Measurements from ENCODE around the gene CACNA1F.

The CACNA1F gene

GRCh38 chrX:49266523-49267445 is 33.6 kb upstream of the CACNA1F start:
- no peak for DNase-seq (ENCODE audit: low spot score)
- peaks cover 39% of the 10 kb centered on the region for H3K4me1 Mint-ChIP-seq (ENCODE audit: low read depth)
- no peaks in the 10 kb centered on the region for H3K27me3 Mint-ChIP-seq (ENCODE audit: low read depth)
- peak overlapping the region; percentile 41 for H3K27ac Mint-ChIP-seq
- H3K36me3 Mint-ChIP-seq (ENCODE audit: low read depth) = peaks cover 15% of the 10 kb centered on the region
- peak overlapping the region; percentile 98 for H3K4me3 Mint-ChIP-seq
- H3K9me3 Mint-ChIP-seq = no peaks in the 10 kb centered on the region

- H3K36me3 Mint-ChIP-seq (ENCODE audit: low read depth) = peaks cover 9% of the 10 kb centered on the region
- DNase-seq (ENCODE audit: low spot score) = no peak
- peak within 1 kb of the TSS; percentile 62 for H3K27ac Mint-ChIP-seq
- peak within 1 kb of the TSS; percentile 80 for H3K4me3 Mint-ChIP-seq
- no peaks in the 10 kb centered on the region for H3K27me3 Mint-ChIP-seq (ENCODE audit: low read depth)
- H3K9me3 Mint-ChIP-seq = no peaks in the 10 kb centered on the region
- H3K4me1 Mint-ChIP-seq (ENCODE audit: low read depth) = peaks cover 31% of the 10 kb centered on the region
These were observed 31.3 kb upstream of the CACNA1F start, which contains the start of gene FOXP3 for GRCh38 chrX:49264460-49264859. FOXP3 (minus strand) TSS chrX:49264710; CDS start chrX:49258505, 6,205 bp downstream.

DNA sequence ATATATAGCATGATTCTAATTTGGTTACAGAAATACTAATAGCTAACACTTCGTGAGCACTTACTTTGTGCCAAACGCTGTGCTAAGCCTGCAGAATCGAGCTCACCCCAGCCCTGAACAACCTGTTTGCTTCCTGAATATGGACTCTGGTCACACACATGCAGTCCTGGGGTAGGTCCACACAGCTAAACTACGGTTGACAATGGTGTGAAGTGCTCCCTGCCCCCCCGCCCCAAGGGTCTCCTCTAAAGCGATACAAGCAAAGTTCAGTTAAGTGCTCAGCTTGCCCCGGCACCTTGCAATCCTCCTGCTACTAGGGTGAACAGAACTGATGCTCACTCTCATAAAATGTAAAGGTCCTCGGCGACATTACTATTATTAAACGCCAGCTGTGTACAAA is 30.5 kb upstream of the CACNA1F start:
- H3K27me3 Mint-ChIP-seq (ENCODE audit: low read depth) = no peaks in the 10 kb centered on the region
- H3K4me1 Mint-ChIP-seq (ENCODE audit: low read depth) = peaks cover 38% of the 10 kb centered on the region
- peak overlapping the region; percentile 53 for H3K27ac Mint-ChIP-seq
- H3K36me3 Mint-ChIP-seq (ENCODE audit: low read depth) = peaks cover 13% of the 10 kb centered on the region
- H3K9me3 Mint-ChIP-seq = no peaks in the 10 kb centered on the region
- DNase-seq (ENCODE audit: low spot score) = no peak
- peak overlapping the region; percentile 80 for H3K4me3 Mint-ChIP-seq

- Mint-ChIP-seq H3K27me3 (ENCODE audit: low read depth) (no peaks in the 10 kb centered on the region), H3K36me3 (ENCODE audit: low read depth) (peaks cover 13% of the 10 kb centered on the region), H3K9me3 (no peaks in the 10 kb centered on the region), H3K4me3 (peak overlapping the region; percentile 68), H3K27ac (no peak overlapping the region), H3K4me1 (ENCODE audit: low read depth) (peaks cover 34% of the 10 kb centered on the region)
- DNase-seq (ENCODE audit: low spot score) = no peak
These were observed 29.5 kb upstream of the CACNA1F start for GRCh38 chrX:49262603-49263002.

DNA sequence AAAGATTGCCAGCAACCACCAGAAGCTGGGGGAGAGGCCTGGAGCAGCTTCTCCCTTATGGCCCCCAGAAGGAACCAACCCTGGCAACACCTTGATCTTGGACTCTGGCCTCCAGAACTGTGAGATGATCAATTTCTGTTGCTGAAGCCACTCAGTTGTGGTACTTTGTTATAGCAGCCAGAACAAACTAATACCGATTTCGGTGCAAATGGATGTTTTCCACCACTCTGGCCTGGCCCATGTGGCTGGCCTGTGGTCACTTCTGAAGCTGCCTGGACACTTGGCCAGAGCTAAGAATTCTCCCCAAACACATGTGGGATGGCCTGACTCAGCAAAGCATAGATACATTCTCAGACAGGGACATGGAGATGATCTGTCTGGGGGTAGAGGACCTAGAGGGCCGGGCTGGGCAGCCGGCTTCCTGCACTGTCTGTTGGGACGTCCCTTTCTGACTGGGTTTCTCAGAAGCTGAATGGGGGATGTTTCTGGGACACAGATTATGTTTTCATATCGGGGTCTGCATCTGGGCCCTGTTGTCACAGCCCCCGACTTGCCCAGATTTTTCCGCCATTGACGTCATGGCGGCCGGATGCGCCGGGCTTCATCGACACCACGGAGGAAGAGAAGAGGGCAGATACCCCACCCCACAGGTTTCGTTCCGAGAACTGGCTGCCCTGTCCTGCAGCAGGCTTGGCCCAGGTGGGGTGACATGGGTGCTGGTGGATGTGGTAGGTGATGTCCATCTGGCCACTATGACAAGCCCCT is 27.3 kb upstream of the CACNA1F start:
- Mint-ChIP-seq H3K36me3 (ENCODE audit: low read depth) (peaks cover 14% of the 10 kb centered on the region), H3K4me3 (no peak overlapping the region), H3K4me1 (ENCODE audit: low read depth) (peaks cover 34% of the 10 kb centered on the region), H3K9me3 (no peaks in the 10 kb centered on the region), H3K27ac (peak overlapping the region; percentile 55), H3K27me3 (ENCODE audit: low read depth) (no peaks in the 10 kb centered on the region)
- DNase-seq (ENCODE audit: low spot score) = no peak

GRCh38 chrX:49258749-49259124 is 25.6 kb upstream of the CACNA1F start:
- H3K36me3 Mint-ChIP-seq (ENCODE audit: low read depth) = peaks cover 14% of the 10 kb centered on the region
- H3K9me3 Mint-ChIP-seq = no peaks in the 10 kb centered on the region
- peak overlapping the region; percentile 10 for H3K27ac Mint-ChIP-seq
- no peak overlapping the region for H3K4me3 Mint-ChIP-seq
- no peak for DNase-seq (ENCODE audit: low spot score)
- H3K4me1 Mint-ChIP-seq (ENCODE audit: low read depth) = peaks cover 24% of the 10 kb centered on the region
- no peaks in the 10 kb centered on the region for H3K27me3 Mint-ChIP-seq (ENCODE audit: low read depth)

GRCh38 chrX:49257846-49258748 is 25.0 kb upstream of the CACNA1F start:
- Mint-ChIP-seq H3K9me3 (no peaks in the 10 kb centered on the region), H3K27me3 (ENCODE audit: low read depth) (no peaks in the 10 kb centered on the region), H3K4me1 (ENCODE audit: low read depth) (peaks cover 23% of the 10 kb centered on the region), H3K36me3 (ENCODE audit: low read depth) (peaks cover 14% of the 10 kb centered on the region), H3K27ac (no peak overlapping the region), H3K4me3 (peak overlapping the region; percentile 5)
- DNase-seq (ENCODE audit: low spot score) = no peak

GRCh38 chrX:49257074-49257790 is 24.1 kb upstream of the CACNA1F start:
- Mint-ChIP-seq H3K4me1 (ENCODE audit: low read depth) (peaks cover 18% of the 10 kb centered on the region), H3K9me3 (no peaks in the 10 kb centered on the region), H3K27me3 (ENCODE audit: low read depth) (no peaks in the 10 kb centered on the region), H3K36me3 (ENCODE audit: low read depth) (peaks cover 19% of the 10 kb centered on the region), H3K4me3 (no peak overlapping the region), H3K27ac (no peak overlapping the region)
- DNase-seq (ENCODE audit: low spot score) = no peak

GRCh38 chrX:49256268-49256995 is 23.3 kb upstream of the CACNA1F start:
- no peaks in the 10 kb centered on the region for H3K27me3 Mint-ChIP-seq (ENCODE audit: low read depth)
- H3K4me1 Mint-ChIP-seq (ENCODE audit: low read depth) = peaks cover 15% of the 10 kb centered on the region
- H3K4me3 Mint-ChIP-seq = no peak overlapping the region
- H3K27ac Mint-ChIP-seq = no peak overlapping the region
- DNase-seq (ENCODE audit: low spot score) = no peak
- no peaks in the 10 kb centered on the region for H3K9me3 Mint-ChIP-seq
- peaks cover 17% of the 10 kb centered on the region for H3K36me3 Mint-ChIP-seq (ENCODE audit: low read depth)

DNA sequence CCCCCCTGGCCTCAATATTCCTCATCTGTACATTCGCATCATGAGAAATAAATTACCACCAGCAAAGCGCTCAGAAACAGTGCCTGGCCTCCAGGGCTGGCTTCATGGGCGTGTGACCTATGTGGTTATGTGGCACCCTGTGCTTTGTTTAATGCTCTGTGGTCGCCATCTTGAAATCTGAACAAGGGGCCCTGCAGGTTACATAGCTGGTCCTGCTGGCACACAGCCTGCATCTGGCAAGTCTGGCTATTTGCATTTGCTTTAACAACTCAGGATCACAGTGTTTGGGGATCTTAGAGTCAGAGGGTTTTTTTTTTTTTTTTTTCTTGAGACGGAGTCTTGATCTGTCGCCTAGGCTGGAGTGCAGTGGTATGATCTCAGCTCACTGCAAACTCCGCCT is 21.5 kb upstream of the CACNA1F start:
- Mint-ChIP-seq H3K27me3 (ENCODE audit: low read depth) (no peaks in the 10 kb centered on the region), H3K27ac (no peak overlapping the region), H3K4me3 (no peak overlapping the region), H3K36me3 (ENCODE audit: low read depth) (peaks cover 20% of the 10 kb centered on the region), H3K4me1 (ENCODE audit: low read depth) (peaks cover 16% of the 10 kb centered on the region), H3K9me3 (no peaks in the 10 kb centered on the region)
- no peak for DNase-seq (ENCODE audit: low spot score)

DNA sequence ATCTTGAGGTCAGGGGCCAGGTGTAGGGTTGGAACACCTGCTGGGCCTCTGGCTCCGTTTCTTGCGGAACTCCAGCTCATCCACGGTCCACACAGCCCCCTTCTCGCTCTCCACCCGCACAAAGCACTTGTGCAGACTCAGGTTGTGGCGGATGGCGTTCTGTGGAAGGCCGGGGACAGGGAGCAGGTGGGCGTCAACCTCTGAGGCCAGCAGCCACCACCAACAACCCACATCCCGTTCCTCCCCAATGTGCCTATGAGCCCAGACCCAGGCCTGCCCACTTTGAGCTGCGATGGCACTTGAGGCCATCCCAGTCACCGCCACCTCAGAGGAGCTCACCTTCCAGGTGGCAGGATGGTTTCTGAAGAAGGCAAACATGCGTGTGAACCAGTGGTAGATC is 18.2 kb upstream of the CACNA1F start:
- DNase-seq (ENCODE audit: low spot score) = no peak
- Mint-ChIP-seq H3K9me3 (no peaks in the 10 kb centered on the region), H3K4me1 (ENCODE audit: low read depth) (peaks cover 5% of the 10 kb centered on the region), H3K27me3 (ENCODE audit: low read depth) (no peaks in the 10 kb centered on the region), H3K27ac (no peak overlapping the region), H3K4me3 (no peak overlapping the region), H3K36me3 (ENCODE audit: low read depth) (peaks cover 22% of the 10 kb centered on the region)

DNA sequence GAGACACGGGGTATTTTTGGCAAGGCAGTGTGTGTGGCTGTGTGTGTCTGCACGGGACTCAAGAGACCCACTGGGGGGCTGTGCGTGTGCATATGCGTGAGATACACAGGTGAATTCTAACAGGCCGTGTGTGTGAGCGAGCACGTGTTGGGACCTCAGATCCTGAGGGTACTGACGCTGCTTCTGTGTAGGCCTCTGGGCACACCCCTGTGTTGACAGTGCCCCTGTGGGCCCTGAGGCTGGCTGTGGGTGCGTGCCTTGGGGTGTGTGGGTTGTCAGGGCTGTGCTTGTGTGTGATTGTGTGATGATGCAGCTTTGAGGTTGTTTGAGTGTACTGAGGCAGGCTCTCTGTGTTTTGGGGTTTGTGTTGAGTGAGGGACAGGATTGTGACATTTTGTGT is 17.4 kb upstream of the CACNA1F start:
- DNase-seq (ENCODE audit: low spot score) = no peak
- Mint-ChIP-seq H3K4me1 (ENCODE audit: low read depth) (peaks cover 5% of the 10 kb centered on the region), H3K27me3 (ENCODE audit: low read depth) (no peaks in the 10 kb centered on the region), H3K9me3 (no peaks in the 10 kb centered on the region), H3K4me3 (no peak overlapping the region), H3K36me3 (ENCODE audit: low read depth) (peaks cover 24% of the 10 kb centered on the region), H3K27ac (peak overlapping the region; percentile 49)
